Measurements from ENCODE around the gene NOS3.

NOS3 gene

GRCh38 chr7:151061213-151062110 lies 70.6 kb downstream of the NOS3 start:
- no peak for TF ChIP-seq CTCF (IDR thresholded peaks at IDR 0.05; ENCODE audit: low read depth, low read length, missing control alignments)
- in situ Hi-C loops (cut with HindIII; ENCODE audit: low sequenced_read_pairs) = no loop called here
- DNase-seq (ENCODE audit: low read depth) = no peak
- peak overlapping the region; percentile 84 for H3K4me3 ChIP-seq (ENCODE audit: low read depth, low read length)

GRCh38 chr7:151062111-151062398 lies 71.2 kb downstream of the NOS3 start:
- no peak for TF ChIP-seq CTCF (IDR thresholded peaks at IDR 0.05; ENCODE audit: low read depth, low read length, missing control alignments)
- in situ Hi-C loops (cut with HindIII; ENCODE audit: low sequenced_read_pairs) = no loop called here
- DNase-seq (ENCODE audit: low read depth) = no peak
- peak overlapping the region; percentile 84 for H3K4me3 ChIP-seq (ENCODE audit: low read depth, low read length)

DNA sequence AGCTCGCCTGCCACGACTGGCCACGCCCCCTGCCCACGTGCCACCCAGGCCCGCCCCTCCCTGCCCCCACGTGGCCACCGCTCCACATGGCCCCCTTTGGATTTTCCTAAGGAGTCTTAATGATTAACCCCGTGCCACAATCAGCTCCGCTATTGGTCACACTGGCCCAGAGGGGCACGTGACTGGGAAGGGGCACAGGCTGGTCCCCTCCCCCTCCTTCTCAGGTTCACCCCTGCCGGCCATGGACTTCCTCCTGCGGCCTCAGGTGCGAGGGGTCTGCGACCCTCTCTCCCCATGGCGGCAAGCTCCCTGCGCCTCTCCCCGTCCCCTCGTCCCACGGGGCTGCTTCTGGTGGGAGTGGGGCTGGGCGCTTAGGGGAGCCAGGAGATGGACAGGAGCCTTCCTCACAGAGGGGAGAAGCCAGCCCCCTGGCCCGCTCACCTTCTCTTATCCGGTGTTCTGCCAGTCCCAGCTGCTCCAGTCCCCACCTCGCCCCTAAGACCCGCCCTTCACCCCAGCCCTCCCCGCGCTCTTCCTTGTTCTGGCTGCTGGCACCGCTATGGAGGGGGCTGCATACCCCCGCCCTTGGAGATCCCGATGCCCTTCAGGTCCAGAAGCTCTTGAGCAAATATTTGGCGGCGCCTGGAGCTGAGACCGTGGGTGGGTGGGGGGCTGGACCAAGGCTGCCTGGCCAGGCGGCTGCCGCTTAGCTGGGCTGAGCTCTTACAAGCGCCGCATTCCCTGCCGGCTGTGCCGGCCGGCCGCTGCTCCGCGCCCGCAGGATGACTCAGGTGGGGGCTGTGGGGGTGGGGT lies 71.8 kb downstream of the NOS3 start:
- TF ChIP-seq CTCF (IDR thresholded peaks at IDR 0.05; ENCODE audit: low read depth, low read length, missing control alignments) = no peak
- in situ Hi-C loops (cut with HindIII; ENCODE audit: low sequenced_read_pairs) = no loop called here
- peak overlapping the region; percentile 27 for H3K4me3 ChIP-seq (ENCODE audit: low read depth, low read length)
- DNase-seq (ENCODE audit: low read depth) = no peak

- no peak for DNase-seq (ENCODE audit: low read depth)
- in situ Hi-C loops (cut with HindIII; ENCODE audit: low sequenced_read_pairs) = no loop called here
- TF ChIP-seq CTCF (IDR thresholded peaks at IDR 0.05; ENCODE audit: low read depth, low read length, missing control alignments) = no peak
- peak overlapping the region; percentile 18 for H3K4me3 ChIP-seq (ENCODE audit: low read depth, low read length)
These were observed 72.4 kb downstream of the NOS3 start for GRCh38 chr7:151063212-151063561.
